ENCODE data around the gene HS2ST1.

The HS2ST1 gene

DNA sequence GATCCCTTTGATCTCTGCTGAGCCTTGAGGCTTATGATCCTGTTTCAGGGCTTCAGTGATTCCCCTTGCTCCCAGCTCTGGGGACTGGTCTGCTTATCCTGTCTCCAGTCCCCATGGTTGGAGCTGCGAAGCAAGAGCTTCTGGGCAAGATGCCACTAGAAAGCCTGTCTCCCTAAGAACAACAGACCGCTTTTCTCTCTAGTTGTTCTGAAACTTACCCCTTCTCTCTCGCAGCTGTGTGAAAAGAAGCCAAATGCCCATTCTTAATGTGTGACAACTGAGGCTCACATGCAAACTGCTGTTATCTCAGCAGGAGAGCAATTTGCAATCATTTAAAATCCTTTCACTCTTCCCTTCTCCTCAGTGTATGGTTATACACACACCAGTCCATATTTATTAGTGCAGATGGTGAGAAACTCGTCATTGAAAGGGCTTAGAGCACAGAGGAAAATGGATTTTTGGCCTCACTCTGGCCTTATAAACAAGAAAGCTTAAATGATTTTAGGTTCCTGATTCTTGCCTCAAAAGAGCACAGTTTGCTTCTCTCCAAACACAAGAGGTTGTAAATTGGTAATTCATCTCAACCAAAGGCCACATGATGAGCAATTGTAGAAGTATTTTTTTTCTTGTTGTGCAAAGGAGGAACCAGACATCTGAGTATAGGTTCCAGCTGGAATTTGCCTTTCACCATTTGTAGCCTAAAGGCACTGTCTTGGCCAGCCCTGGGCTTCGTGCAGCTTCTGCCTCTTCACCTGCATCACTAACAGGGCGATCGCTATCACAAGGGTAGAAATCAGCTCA is 235.0 kb downstream of the HS2ST1 start:
- TF ChIP-seq POLR2A (IDR thresholded peaks at IDR 0.05; ENCODE audit: low read depth, low read length): no peak
- FAIRE-seq: no peak
- DNase-seq (ENCODE audit: insufficient read length, low spot score): no peak

- no peak for TF ChIP-seq POLR2A (IDR thresholded peaks at IDR 0.05; ENCODE audit: low read depth, low read length)
- DNase-seq (ENCODE audit: insufficient read length, low spot score) (no peak), FAIRE-seq (no peak)
These were observed 235.7 kb downstream of the HS2ST1 start for GRCh38 chr1:87150143-87150542.

GRCh38 chr1:87151500-87152421 is 237.3 kb downstream of the HS2ST1 start:
- DNase-seq (ENCODE audit: insufficient read length, low spot score) (no peak), FAIRE-seq (no peak)
- TF ChIP-seq POLR2A (IDR thresholded peaks at IDR 0.05; ENCODE audit: low read depth, low read length): no peak

GRCh38 chr1:87154384-87154783 is 239.9 kb downstream of the HS2ST1 start:
- FAIRE-seq (no peak), DNase-seq (ENCODE audit: insufficient read length, low spot score) (no peak)
- TF ChIP-seq POLR2A (IDR thresholded peaks at IDR 0.05; ENCODE audit: low read depth, low read length): no peak

DNA sequence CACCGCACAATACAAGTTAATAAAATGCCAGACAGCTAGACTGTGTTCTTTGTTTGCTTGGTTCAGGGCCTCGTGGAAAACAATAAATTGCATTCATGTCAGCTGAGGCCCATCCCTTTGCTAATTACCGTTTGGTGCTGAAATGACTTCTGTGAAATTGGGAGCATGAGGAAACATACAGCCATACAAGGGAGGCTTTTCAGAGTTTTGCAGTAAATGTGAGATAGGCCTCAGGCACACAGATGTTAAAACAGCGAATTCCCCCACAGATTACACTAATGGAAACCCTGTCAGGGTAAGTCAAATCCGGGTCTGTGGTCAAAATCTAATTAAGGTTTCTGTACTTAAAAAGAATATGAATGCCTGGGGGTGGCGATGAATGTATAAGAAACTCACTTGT is 240.7 kb downstream of the HS2ST1 start:
- TF ChIP-seq POLR2A (IDR thresholded peaks at IDR 0.05; ENCODE audit: low read depth, low read length): no peak
- DNase-seq (ENCODE audit: insufficient read length, low spot score) (no peak), FAIRE-seq (no peak)

DNA sequence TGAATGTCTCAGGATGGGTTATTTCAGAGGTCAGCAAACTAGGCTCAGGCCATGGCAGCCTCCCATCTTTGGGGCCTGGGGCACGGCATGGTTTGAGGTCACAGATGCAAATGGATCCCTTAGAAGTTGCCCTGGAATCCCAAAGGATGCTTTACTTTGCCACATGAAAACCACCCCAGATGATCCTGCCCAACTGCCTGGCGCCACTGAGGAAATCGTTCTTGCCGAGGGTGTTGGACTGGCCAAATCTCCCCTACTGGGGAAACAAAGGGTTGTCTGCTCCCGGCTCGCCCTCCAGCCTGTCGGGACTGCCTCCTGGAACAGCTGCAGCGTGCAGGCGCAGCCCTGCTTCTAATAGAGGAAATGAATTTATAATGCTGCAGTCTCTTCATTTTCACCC is 241.2 kb downstream of the HS2ST1 start:
- FAIRE-seq (no peak), DNase-seq (ENCODE audit: insufficient read length, low spot score) (no peak)
- no peak for TF ChIP-seq POLR2A (IDR thresholded peaks at IDR 0.05; ENCODE audit: low read depth, low read length)

DNA sequence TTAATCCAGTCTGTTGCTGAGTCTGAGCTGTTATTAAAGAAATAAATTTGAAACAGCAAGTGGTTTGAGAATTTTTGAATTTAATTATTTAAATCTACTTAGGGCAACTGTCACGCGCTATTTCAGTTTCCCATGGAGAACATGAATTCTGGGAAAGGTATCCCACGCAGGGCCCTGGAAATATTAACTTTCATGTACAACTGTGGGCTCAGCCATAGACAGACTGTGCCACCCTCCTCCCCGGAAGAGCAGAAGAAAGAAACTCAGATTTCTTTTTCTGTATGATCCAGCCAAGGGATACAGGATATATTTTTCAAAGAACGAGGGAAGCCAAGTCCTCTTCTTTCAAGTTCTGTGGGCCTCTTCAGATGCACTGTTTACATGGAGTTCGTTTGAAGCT is 241.7 kb downstream of the HS2ST1 start:
- FAIRE-seq (no peak), DNase-seq (ENCODE audit: insufficient read length, low spot score) (no peak)
- no peak for TF ChIP-seq POLR2A (IDR thresholded peaks at IDR 0.05; ENCODE audit: low read depth, low read length)

GRCh38 chr1:87159378-87159915 is 245.0 kb downstream of the HS2ST1 start:
- DNase-seq (ENCODE audit: insufficient read length, low spot score): no peak

More at GRCh38 chr1:87159378-87159915, 245.0 kb downstream of the HS2ST1 start:
- no peak for TF ChIP-seq POLR2A (IDR thresholded peaks at IDR 0.05; ENCODE audit: low read depth, low read length)
- FAIRE-seq: no peak
